ENCODE results near the gene NR1D2. TPM values are rescaled to one million over a fixed set of nuclear protein-coding genes. Genes with fewer than 3 reads are reported as not detected.

The NR1D2 gene
- total RNA-seq, 1 donor from 2014 or later: 62.1 TPM

GRCh38 chr3:23991683-23992628 is 46.9 kb downstream of the NR1D2 start:
- Histone ChIP-seq H3K4me1 (peaks cover 14% of the 10 kb centered on the region), H3K27me3 (no peaks in the 10 kb centered on the region), H3K27ac (no peak overlapping the region), H3K9me3 (no peaks in the 10 kb centered on the region), H3K36me3 (no peaks in the 10 kb centered on the region), H3K4me3 (no peak overlapping the region)
- DNase-seq (no peak), ATAC-seq (no peak)
- intact Hi-C loops (cut with DNase I): no loop called here
- no peak for TF ChIP-seq CTCF (IDR thresholded peaks at IDR 0.05)

DNA sequence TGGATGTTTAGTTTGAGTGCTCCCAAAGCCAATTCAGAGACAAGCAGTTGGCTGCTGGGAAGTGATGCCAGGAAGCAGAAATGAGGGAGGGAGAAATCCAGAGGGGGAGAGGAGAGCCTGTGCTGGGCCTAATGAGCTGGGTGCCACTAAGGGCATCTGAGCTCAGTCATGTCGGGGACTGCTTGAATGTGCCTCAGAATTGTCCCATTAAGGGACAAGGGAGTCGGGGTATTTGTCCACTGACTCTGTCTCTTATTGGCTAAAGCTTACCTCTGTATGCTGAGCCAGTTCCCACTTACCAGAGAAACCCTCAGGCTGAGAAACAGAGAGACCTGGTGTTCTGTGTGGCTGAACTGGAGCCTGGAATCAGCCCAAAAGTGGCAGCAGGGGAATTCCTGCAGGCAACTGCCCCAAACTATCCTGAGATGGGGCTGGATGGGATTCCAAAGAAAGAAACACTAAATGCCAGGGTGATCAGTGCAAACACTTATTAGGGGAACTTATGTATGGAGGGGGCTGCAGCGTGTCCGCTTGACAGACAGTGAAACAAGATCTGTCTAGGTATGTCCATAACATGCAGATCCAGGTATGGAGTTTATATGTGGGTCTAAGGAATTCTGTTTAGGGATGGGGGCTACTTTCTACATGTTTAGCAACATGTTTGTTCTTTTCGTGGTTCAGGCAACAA is 48.6 kb downstream of the NR1D2 start:
- no peak overlapping the region for H3K27ac ChIP-seq
- DNase-seq (no peak), ATAC-seq (no peak)
- no peaks in the 10 kb centered on the region for H3K27me3 ChIP-seq
- no peak for TF ChIP-seq CTCF (IDR thresholded peaks at IDR 0.05)
- H3K9me3 ChIP-seq: no peaks in the 10 kb centered on the region
- no peak overlapping the region for H3K4me3 ChIP-seq
- no peaks in the 10 kb centered on the region for H3K36me3 ChIP-seq
- intact Hi-C loops (cut with DNase I): no loop called here
- peaks cover 14% of the 10 kb centered on the region for H3K4me1 ChIP-seq

GRCh38 chr3:23994244-23994569 is 49.1 kb downstream of the NR1D2 start:
- Histone ChIP-seq H3K36me3 (no peaks in the 10 kb centered on the region), H3K4me3 (no peak overlapping the region), H3K4me1 (peaks cover 17% of the 10 kb centered on the region), H3K27ac (no peak overlapping the region), H3K27me3 (no peaks in the 10 kb centered on the region), H3K9me3 (no peaks in the 10 kb centered on the region)
- TF ChIP-seq CTCF (IDR thresholded peaks at IDR 0.05): no peak
- DNase-seq (no peak), ATAC-seq (no peak)
- intact Hi-C loops (cut with DNase I): no loop called here

DNA sequence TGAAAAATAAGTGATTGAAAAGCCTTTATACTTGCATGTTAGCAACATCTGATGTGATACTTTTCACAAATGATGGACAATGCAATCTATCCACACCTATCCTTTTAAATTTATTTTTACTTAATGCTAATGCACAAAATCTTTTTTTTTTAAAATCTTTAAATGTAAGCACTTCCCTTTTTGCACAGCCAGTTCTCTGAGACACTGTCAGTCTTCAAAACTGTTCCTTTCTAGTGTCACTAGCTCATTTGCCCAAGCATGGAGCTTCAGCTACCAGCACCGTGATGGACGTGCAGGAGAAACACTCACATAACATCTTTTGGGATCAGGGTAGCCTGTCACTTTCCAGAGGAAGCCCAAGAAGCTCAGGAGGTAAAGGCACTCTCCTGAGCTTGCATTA is 50.1 kb downstream of the NR1D2 start:
- Histone ChIP-seq H3K4me3 (no peak overlapping the region), H3K27ac (no peak overlapping the region), H3K9me3 (no peaks in the 10 kb centered on the region), H3K36me3 (no peaks in the 10 kb centered on the region), H3K4me1 (peaks cover 20% of the 10 kb centered on the region), H3K27me3 (no peaks in the 10 kb centered on the region)
- intact Hi-C loops (cut with DNase I): no loop called here
- no peak for TF ChIP-seq CTCF (IDR thresholded peaks at IDR 0.05)
- ATAC-seq (no peak), DNase-seq (no peak)

GRCh38 chr3:23996095-23996524 is 51.0 kb downstream of the NR1D2 start:
- no peak overlapping the region for H3K27ac ChIP-seq
- no peaks in the 10 kb centered on the region for H3K9me3 ChIP-seq
- intact Hi-C loops (cut with DNase I): no loop called here
- no peak for DNase-seq
- no peak for ATAC-seq
- no peak for TF ChIP-seq CTCF (IDR thresholded peaks at IDR 0.05)
- H3K27me3 ChIP-seq: no peaks in the 10 kb centered on the region
- peaks cover 20% of the 10 kb centered on the region for H3K4me1 ChIP-seq
- H3K4me3 ChIP-seq: no peak overlapping the region
- H3K36me3 ChIP-seq: no peaks in the 10 kb centered on the region

Data from upper lobe of right lung (tissue), 1 donor.